ENCODE measurements around the gene TMEM131.

TMEM131 gene

GRCh38 chr2:97985998-97986397 lies 9.8 kb downstream of the TMEM131 start:
- Mint-ChIP-seq H3K27ac (no peak overlapping the region), H3K4me3 (no peak overlapping the region), H3K36me3 (peaks cover 50% of the 10 kb centered on the region), H3K9me3 (peaks cover 6% of the 10 kb centered on the region), H3K4me1 (peaks cover 82% of the 10 kb centered on the region), H3K27me3 (no peaks in the 10 kb centered on the region)
- no peak for ATAC-seq

GRCh38 chr2:97983698-97984097 lies 12.1 kb downstream of the TMEM131 start:
- ATAC-seq: no peak
- peaks cover 66% of the 10 kb centered on the region for H3K36me3 Mint-ChIP-seq
- no peak overlapping the region for H3K27ac Mint-ChIP-seq
- H3K4me1 Mint-ChIP-seq: peaks cover 72% of the 10 kb centered on the region
- no peaks in the 10 kb centered on the region for H3K27me3 Mint-ChIP-seq
- peaks cover 10% of the 10 kb centered on the region for H3K9me3 Mint-ChIP-seq
- no peak overlapping the region for H3K4me3 Mint-ChIP-seq

GRCh38 chr2:97983134-97983533 lies 12.6 kb downstream of the TMEM131 start:
- H3K27me3 Mint-ChIP-seq: no peaks in the 10 kb centered on the region
- no peak overlapping the region for H3K4me3 Mint-ChIP-seq
- peaks cover 65% of the 10 kb centered on the region for H3K36me3 Mint-ChIP-seq
- H3K27ac Mint-ChIP-seq: no peak overlapping the region
- no peak for ATAC-seq
- peaks cover 8% of the 10 kb centered on the region for H3K9me3 Mint-ChIP-seq
- H3K4me1 Mint-ChIP-seq: peaks cover 67% of the 10 kb centered on the region

DNA sequence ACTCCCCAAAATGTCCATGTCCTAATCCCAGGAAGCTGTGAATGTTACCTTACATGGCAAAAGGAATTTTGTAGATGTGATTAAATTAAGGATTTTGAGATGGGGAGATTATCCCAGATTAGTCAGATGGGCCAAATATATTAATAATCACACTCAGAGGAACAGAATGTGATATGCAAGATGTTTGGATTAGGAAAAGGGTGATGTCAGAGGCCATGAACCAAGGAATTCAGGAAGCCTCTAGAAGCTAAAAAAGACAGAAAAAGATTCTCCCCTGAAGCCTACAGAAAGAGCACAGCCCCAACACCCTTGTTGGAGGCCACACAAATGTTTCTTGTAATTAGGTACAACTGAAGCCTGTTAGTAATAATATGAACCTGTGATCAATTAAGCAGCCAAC lies 13.1 kb downstream of the TMEM131 start:
- H3K9me3 Mint-ChIP-seq: peaks cover 8% of the 10 kb centered on the region

GRCh38 chr2:97981961-97982360 lies 13.8 kb downstream of the TMEM131 start:
- Mint-ChIP-seq H3K4me1 (peaks cover 64% of the 10 kb centered on the region), H3K27me3 (no peaks in the 10 kb centered on the region), H3K36me3 (peaks cover 65% of the 10 kb centered on the region), H3K4me3 (no peak overlapping the region), H3K27ac (no peak overlapping the region), H3K9me3 (peaks cover 8% of the 10 kb centered on the region)
- no peak for ATAC-seq

More for the DNA sequence above, 13.1 kb downstream of the TMEM131 start:
- no peak overlapping the region for H3K4me3 Mint-ChIP-seq
- peaks cover 63% of the 10 kb centered on the region for H3K4me1 Mint-ChIP-seq
- H3K36me3 Mint-ChIP-seq: peaks cover 63% of the 10 kb centered on the region
- no peak overlapping the region for H3K27ac Mint-ChIP-seq
- H3K27me3 Mint-ChIP-seq: no peaks in the 10 kb centered on the region
- no peak for ATAC-seq

GRCh38 chr2:97979904-97980303 lies 15.8 kb downstream of the TMEM131 start:
- H3K36me3 Mint-ChIP-seq: peaks cover 73% of the 10 kb centered on the region
- no peak overlapping the region for H3K4me3 Mint-ChIP-seq
- H3K27ac Mint-ChIP-seq: no peak overlapping the region
- H3K4me1 Mint-ChIP-seq: peaks cover 58% of the 10 kb centered on the region
- H3K27me3 Mint-ChIP-seq: no peaks in the 10 kb centered on the region
- ATAC-seq: no peak
- peaks cover 10% of the 10 kb centered on the region for H3K9me3 Mint-ChIP-seq

GRCh38 chr2:97974471-97974870 lies 21.3 kb downstream of the TMEM131 start:
- H3K27me3 Mint-ChIP-seq: no peaks in the 10 kb centered on the region
- no peak overlapping the region for H3K27ac Mint-ChIP-seq
- peaks cover 65% of the 10 kb centered on the region for H3K4me1 Mint-ChIP-seq
- peaks cover 69% of the 10 kb centered on the region for H3K36me3 Mint-ChIP-seq
- peaks cover 17% of the 10 kb centered on the region for H3K9me3 Mint-ChIP-seq
- H3K4me3 Mint-ChIP-seq: no peak overlapping the region
- no peak for ATAC-seq

GRCh38 chr2:97970293-97971060 lies 25.3 kb downstream of the TMEM131 start:
- Mint-ChIP-seq H3K4me1 (peaks cover 88% of the 10 kb centered on the region), H3K4me3 (no peak overlapping the region), H3K27ac (peak overlapping the region; percentile 8), H3K9me3 (peaks cover 12% of the 10 kb centered on the region), H3K27me3 (no peaks in the 10 kb centered on the region), H3K36me3 (peaks cover 41% of the 10 kb centered on the region)
- ATAC-seq: no peak

DNA sequence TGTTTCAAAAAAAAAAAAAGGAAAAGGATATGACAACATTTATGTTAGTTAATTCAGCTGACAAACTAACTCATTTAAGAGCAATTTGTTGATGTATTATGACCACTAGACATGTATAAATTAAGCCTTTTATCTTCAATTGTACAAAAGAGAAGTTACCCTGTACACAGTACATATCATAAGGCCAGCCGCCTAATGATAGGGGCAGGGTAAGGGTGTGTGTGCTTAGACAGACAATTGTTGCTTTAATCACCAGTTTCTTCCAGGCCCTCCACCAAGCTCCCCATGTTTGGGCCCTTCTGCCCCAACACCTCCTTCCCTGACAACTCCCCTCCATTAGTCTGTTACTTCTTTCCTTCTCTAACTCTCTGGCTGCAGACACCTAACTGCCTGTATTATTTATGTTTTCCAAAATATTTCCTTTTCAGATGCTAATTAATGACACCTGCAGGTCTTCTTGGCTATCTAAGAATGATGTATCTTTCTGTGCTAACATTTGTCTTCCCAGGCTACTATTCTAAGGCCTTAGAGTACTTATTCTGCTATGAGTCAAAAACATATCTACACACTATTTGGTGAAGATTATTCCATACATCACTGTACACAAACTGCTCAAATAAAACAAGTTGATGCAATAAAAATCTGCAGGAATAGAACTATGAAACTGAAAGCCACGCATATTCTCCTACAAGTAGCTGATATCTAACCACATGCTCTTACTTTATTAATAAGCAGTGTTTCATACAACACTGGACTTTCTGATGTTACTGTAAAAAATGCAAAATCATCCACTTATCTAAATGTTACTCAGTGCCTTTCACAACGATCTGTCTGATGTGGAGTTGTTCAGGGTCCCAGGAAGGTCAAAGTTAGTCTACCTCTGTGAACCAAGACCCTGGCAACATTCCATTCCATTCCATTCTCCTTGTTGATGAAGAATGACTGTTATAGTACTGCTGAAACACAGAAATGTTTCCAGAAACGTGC lies 26.4 kb downstream of the TMEM131 start:
- H3K4me3 Mint-ChIP-seq: no peak overlapping the region
- H3K4me1 Mint-ChIP-seq: peaks cover 90% of the 10 kb centered on the region
- H3K27ac Mint-ChIP-seq: peak overlapping the region; percentile 8
- peaks cover 8% of the 10 kb centered on the region for H3K9me3 Mint-ChIP-seq
- H3K36me3 Mint-ChIP-seq: peaks cover 35% of the 10 kb centered on the region
- H3K27me3 Mint-ChIP-seq: no peaks in the 10 kb centered on the region
- ATAC-seq: no peak

DNA sequence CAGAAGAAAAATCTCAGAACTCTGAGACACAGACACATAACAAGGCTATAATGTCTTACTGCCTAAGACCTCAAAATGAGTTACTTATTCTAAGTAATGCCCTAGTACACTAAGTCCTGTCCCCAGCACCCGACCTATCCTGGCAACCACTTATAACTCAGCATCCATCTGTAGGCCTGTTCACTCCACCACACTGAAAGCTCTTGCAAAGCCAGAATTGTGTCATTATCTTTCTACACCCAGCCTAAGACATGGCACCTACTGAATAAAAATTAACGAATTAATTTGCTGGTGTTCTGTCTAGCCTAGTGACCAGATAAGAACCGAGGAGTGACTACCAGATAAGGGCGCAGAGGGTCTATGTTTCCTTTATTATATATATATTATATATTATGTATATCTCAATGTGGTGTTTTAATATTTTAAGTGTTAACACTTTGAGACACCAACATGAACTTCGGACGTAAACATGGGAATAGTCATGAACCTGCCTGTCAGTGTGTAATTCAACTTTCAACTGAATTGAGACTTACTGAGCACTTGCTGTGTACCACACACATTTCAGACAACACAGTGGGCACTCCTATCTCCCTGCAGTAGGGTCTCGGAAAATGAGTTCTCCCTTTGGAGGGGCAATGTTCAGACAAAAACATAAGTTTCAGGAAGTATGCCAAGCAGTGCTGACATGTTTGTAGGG lies 27.7 kb downstream of the TMEM131 start:
- H3K4me3 Mint-ChIP-seq: no peak overlapping the region
- no peaks in the 10 kb centered on the region for H3K27me3 Mint-ChIP-seq
- no peaks in the 10 kb centered on the region for H3K9me3 Mint-ChIP-seq
- peaks cover 22% of the 10 kb centered on the region for H3K36me3 Mint-ChIP-seq
- ATAC-seq: no peak
- peaks cover 84% of the 10 kb centered on the region for H3K4me1 Mint-ChIP-seq
- peak overlapping the region; percentile 69 for H3K27ac Mint-ChIP-seq

- H3K4me1 Mint-ChIP-seq: peaks cover 87% of the 10 kb centered on the region
- peak; percentile 54 for ATAC-seq
- H3K4me3 Mint-ChIP-seq: no peak overlapping the region
- peak overlapping the region; percentile 69 for H3K27ac Mint-ChIP-seq
- H3K36me3 Mint-ChIP-seq: peaks cover 17% of the 10 kb centered on the region
- H3K27me3 Mint-ChIP-seq: no peaks in the 10 kb centered on the region
- no peaks in the 10 kb centered on the region for H3K9me3 Mint-ChIP-seq
Measured at GRCh38 chr2:97967216-97967592, 28.5 kb downstream of the TMEM131 start.

DNA sequence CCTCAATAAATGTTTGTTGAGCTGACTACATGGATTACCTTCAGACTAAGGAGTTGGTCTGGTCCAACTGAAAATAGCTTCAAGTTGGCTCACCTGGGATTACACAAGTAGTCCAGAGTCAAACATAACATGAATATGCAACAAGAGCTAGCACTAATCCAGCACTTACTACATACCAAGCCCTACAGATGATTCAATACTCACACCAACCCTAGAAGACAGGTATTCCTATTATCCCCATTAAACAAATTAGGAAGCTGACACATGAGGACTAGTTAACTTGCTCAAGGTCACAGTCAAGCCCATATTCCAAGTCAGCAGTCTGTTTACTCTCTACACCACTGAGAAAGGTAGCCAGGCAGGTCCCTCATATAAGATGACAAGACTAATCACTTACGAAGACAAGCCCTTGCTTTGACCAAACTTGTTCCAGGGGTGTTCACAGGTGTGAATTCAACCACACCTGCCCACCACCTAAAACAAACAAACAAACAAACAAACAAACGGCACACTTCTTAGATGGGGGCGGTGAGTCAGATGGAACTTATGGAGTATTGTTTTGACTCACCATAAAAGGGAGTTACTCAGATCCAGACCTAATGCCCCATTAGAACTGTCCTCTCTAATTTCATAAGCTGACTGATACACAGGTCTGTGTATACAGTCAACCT lies 29.1 kb downstream of the TMEM131 start:
- H3K27ac Mint-ChIP-seq: peak overlapping the region; percentile 69
- H3K9me3 Mint-ChIP-seq: no peaks in the 10 kb centered on the region
- ATAC-seq: peak; percentile 83
- no peak overlapping the region for H3K4me3 Mint-ChIP-seq
- H3K27me3 Mint-ChIP-seq: no peaks in the 10 kb centered on the region
- H3K4me1 Mint-ChIP-seq: peaks cover 87% of the 10 kb centered on the region
- H3K36me3 Mint-ChIP-seq: peaks cover 14% of the 10 kb centered on the region

DNA sequence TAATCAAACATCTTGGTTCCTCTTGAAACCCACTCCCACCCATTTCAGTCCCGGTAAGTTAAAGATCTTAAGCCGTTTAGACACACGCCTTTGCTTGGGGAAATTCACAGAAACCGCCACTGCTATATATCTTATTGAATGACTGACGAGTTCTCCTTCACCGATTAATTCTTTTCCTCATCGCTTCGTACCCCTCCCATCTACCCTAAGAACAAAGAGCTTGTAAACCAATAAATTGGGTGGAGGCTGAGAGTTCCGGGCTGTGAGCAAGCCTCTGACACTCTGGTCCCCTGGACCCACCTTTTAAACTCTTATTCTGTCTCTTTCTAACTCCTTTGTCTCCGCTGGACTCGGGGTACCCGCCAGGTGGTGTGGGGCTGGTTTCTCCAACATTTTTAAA lies 30.6 kb downstream of the TMEM131 start:
- H3K27ac Mint-ChIP-seq: no peak overlapping the region
- no peak overlapping the region for H3K4me3 Mint-ChIP-seq
- no peaks in the 10 kb centered on the region for H3K27me3 Mint-ChIP-seq
- peaks cover 86% of the 10 kb centered on the region for H3K4me1 Mint-ChIP-seq
- H3K9me3 Mint-ChIP-seq: no peaks in the 10 kb centered on the region
- H3K36me3 Mint-ChIP-seq: peaks cover 6% of the 10 kb centered on the region
- ATAC-seq: no peak

DNA sequence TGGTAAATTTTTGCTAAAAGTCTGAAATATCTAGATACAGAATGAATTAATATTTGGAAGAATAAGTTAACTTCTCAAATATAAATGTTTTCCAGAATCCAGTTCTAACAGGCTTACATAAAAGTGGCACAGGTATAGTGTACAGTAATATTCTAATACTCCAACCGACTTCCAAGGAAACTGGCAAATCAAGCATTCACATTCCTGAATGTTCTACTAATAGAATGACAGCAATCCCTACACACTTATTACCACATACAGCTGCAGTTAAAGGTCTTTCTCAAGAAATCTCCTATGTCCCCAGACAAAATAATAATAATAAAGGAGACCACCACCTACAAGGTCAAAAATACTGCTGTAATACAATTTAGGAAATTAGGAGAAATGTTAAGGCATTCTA lies 31.9 kb downstream of the TMEM131 start:
- H3K27me3 Mint-ChIP-seq: no peaks in the 10 kb centered on the region
- H3K4me1 Mint-ChIP-seq: peaks cover 86% of the 10 kb centered on the region
- ATAC-seq: no peak
- H3K36me3 Mint-ChIP-seq: peaks cover 9% of the 10 kb centered on the region
- H3K9me3 Mint-ChIP-seq: no peaks in the 10 kb centered on the region
- H3K4me3 Mint-ChIP-seq: no peak overlapping the region
- H3K27ac Mint-ChIP-seq: no peak overlapping the region

- ATAC-seq: no peak
- H3K36me3 Mint-ChIP-seq: peaks cover 14% of the 10 kb centered on the region
- no peaks in the 10 kb centered on the region for H3K27me3 Mint-ChIP-seq
- H3K4me1 Mint-ChIP-seq: peaks cover 86% of the 10 kb centered on the region
- H3K4me3 Mint-ChIP-seq: no peak overlapping the region
- peak overlapping the region; percentile 36 for H3K27ac Mint-ChIP-seq
- no peaks in the 10 kb centered on the region for H3K9me3 Mint-ChIP-seq
Measured at GRCh38 chr2:97963079-97963406, 32.7 kb downstream of the TMEM131 start.

Data from stimulated activated memory B cell treated with anti-CD40 and anti-IgM and Interleukin-4, amounts not matched to agents 10 μg/mL and 1 μg/mL and 100 μg/mL, for 72 hours (primary cell).